Activated CD8-positive, alpha-beta T cell treated with anti-CD3 and anti-CD28 coated beads for 36 hours (primary cell): Measurements from ENCODE around the gene DENND10. TPM values are rescaled to one million over a fixed set of nuclear protein-coding genes. Genes with fewer than 3 reads are reported as not detected.
"Not testable (repeated sequence)": the region's sequence is repeated elsewhere in the genome, so short reads cannot be mapped to it uniquely, and the experiment has no call there.

Experiments
- ATAC-seq: fragments of 200-7000 bp; cut with Tn5 transposase; one replicate; pipeline ENCODE4 v1.10.0; 2021; ENCODE audit warnings: mild to moderate bottlenecking, moderate library complexity
- CTCF ChIA-PET: fragments of 350-600 bp; sonication (Branson Sonifier 250); formaldehyde crosslinking; loops from one replicate; lab custom pipeline; 2021; ENCODE audit warnings: antibody characterized with exemption; lab: Charles Lee
- POLR2A ChIA-PET: fragments of 350-600 bp; sonication (Branson Sonifier 250); formaldehyde crosslinking; loops from one replicate; lab custom pipeline; 2021; ENCODE audit warnings: antibody characterized with exemption; lab: Charles Lee
- DNase-seq: peaks from one replicate; pipeline ENCODE4 v3.0.0-alpha.2; 2020
- H3K27ac Mint-ChIP-seq: one replicate; pipeline ENCODE4 v1.8.0; 2021; ENCODE audit warnings: mild to moderate bottlenecking, mixed read lengths
- H3K27me3 Mint-ChIP-seq: one replicate; pipeline ENCODE4 v1.8.0; 2021; ENCODE audit warnings: mixed read lengths
- H3K36me3 Mint-ChIP-seq: one replicate; pipeline ENCODE4 v1.8.0; 2021; ENCODE audit warnings: low read depth, mixed read lengths
- H3K4me1 Mint-ChIP-seq: one replicate; pipeline ENCODE4 v1.8.0; 2021; ENCODE audit warnings: low read depth, mixed read lengths
- H3K4me3 Mint-ChIP-seq: one replicate; pipeline ENCODE4 v1.8.0; 2021; ENCODE audit warnings: mild to moderate bottlenecking, moderate library complexity, mixed read lengths
- H3K9me3 Mint-ChIP-seq: one replicate; pipeline ENCODE4 v1.8.0; 2021; ENCODE audit warnings: mixed read lengths
- intact Hi-C: fragments of 100-400 bp; cut with micrococcal nuclease; formaldehyde crosslinking; loops from one replicate; pipeline ENCODE4 v1.10.0; 2022
- total RNA-seq, 2 experiments: library from RNA; stranded (reverse); gene quantifications; one replicate each; pipeline ENCODE4 v1.2.3, GENCODE V29; 2021
- TF ChIP-seq, protein P1 (sequence below): fragments of 200-600 bp; IDR thresholded peaks from one replicate; pipeline ENCODE4 v1.8.0; 2022; ENCODE audit warnings: antibody characterized with exemption, mild to moderate bottlenecking

Gene DENND10
- total RNA-seq, 2 experiments from 2014 or later = 16.9 to 18.6 TPM

DNA sequence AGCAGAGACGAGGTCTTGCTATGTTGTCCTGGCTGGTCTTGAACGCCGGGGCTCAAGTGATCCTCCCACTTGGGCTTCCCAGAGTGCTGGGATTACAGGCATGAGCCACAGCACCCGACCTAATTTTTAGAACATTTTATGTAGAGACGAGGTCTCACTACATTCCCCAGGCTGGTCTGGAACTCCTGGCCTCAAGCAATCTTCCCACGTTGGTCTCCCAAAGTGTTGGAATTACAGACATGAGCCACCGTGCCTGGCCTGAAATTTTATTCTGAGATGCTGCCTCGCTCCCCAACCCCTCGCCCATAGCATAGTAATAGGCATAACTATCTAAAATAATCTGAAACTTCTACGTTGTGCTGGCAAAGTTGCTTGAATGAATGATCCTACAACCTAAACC, 39.7 kb downstream of the DENND10 start:
- ATAC-seq (no peak), DNase-seq (no peak)
- H3K36me3 Mint-ChIP-seq = peaks cover 34% of the 10 kb centered on the region
- TF ChIP-seq, protein P1, sequence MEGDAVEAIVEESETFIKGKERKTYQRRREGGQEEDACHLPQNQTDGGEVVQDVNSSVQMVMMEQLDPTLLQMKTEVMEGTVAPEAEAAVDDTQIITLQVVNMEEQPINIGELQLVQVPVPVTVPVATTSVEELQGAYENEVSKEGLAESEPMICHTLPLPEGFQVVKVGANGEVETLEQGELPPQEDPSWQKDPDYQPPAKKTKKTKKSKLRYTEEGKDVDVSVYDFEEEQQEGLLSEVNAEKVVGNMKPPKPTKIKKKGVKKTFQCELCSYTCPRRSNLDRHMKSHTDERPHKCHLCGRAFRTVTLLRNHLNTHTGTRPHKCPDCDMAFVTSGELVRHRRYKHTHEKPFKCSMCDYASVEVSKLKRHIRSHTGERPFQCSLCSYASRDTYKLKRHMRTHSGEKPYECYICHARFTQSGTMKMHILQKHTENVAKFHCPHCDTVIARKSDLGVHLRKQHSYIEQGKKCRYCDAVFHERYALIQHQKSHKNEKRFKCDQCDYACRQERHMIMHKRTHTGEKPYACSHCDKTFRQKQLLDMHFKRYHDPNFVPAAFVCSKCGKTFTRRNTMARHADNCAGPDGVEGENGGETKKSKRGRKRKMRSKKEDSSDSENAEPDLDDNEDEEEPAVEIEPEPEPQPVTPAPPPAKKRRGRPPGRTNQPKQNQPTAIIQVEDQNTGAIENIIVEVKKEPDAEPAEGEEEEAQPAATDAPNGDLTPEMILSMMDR = no peak
- H3K4me3 Mint-ChIP-seq = no peak overlapping the region
- H3K27me3 Mint-ChIP-seq = no peaks in the 10 kb centered on the region
- H3K27ac Mint-ChIP-seq = no peak overlapping the region
- H3K4me1 Mint-ChIP-seq = peaks cover 5% of the 10 kb centered on the region
- no peaks in the 10 kb centered on the region for H3K9me3 Mint-ChIP-seq
- ChIA-PET POLR2A (no interaction called here), CTCF (no interaction called here)
- intact Hi-C loops = no loop called here

DNA sequence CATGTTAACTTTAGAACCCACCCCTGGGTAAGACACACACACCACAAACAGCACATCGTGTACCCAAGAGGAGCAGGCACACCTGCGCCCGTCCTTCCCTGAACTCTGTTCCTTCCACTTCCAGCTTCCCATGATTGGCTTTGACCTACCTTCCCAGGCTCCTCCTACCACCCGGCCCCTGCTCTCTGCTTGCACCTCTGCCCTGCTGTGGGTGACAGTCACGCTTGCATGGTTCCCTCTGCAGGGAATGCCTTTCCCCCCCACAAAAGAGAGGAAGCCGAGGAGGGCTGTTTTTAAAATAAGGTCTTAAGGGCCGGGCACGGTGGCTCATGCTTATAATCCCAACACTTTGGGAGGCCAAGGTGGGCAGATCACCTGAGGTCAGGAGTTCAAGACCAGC, 45.2 kb downstream of the DENND10 start:
- ATAC-seq (no peak), DNase-seq (no peak)
- Mint-ChIP-seq H3K4me3 (no peak overlapping the region), H3K4me1 (no peaks in the 10 kb centered on the region), H3K9me3 (no peaks in the 10 kb centered on the region), H3K27ac (no peak overlapping the region), H3K36me3 (peaks cover 36% of the 10 kb centered on the region), H3K27me3 (no peaks in the 10 kb centered on the region)
- intact Hi-C loops = no loop called here
- TF ChIP-seq, protein P1 = no peak
- ChIA-PET POLR2A (interaction anchor here (0.5 to 1.7 kb wide), 3 partner anchors 9 to 15 kb away, joined by 3 to 6 read pairs (median 4); no protein-coding TSS in a partner anchor), CTCF (no interaction called here)

DNA sequence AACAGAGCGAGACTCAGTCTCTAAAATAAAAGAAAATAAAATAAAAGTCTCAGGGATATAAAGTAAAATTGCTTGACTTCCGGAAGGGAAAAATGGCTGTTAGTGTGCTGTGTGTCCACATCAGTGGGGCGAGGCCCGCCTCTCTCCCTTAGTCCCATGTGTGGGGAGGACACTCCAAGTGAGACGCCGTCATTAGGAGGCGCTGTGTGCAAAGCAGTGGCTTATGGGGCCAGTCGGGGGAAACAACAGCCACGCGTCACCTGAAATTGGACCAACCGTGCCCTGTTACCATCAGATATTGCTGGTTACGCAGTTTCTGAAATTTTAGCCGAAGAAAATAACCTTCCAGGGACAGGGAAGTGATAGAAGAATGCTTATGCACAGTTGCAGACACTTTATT, 45.8 kb downstream of the DENND10 start:
- Mint-ChIP-seq H3K9me3 (no peaks in the 10 kb centered on the region), H3K36me3 (peaks cover 41% of the 10 kb centered on the region), H3K4me3 (no peak overlapping the region), H3K27me3 (no peaks in the 10 kb centered on the region), H3K4me1 (no peaks in the 10 kb centered on the region), H3K27ac (no peak overlapping the region)
- TF ChIP-seq, protein P1 = no peak
- CTCF ChIA-PET = no interaction called here
- intact Hi-C loops = no loop called here
- ATAC-seq (no peak), DNase-seq (no peak)
- POLR2A ChIA-PET = interaction anchor here (1.2 kb wide), 1 partner anchor 15 kb away, joined by 4 read pairs; no protein-coding TSS in a partner anchor

DNA sequence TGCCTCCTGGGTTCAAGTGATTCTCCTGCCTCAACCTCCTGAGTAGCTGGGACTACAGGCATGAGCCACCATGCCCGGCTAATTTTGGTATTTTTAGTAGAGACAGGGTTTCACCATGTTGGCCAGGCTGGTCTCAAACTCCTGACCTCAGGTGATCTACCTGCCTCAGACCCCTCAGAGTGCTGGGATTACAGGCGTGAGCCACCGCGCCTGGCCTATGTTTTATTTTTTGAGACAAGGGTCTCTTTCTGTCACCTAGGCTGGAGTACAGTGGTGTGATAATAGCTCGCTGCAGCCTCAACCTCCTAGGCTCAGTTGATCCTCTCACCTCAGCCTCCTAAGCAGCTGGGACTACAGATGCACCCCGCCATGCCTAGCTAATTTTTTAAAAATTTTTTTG, 47.7 kb downstream of the DENND10 start:
- intact Hi-C loops, DNase-seq, H3K9me3 Mint-ChIP-seq, H3K27me3 Mint-ChIP-seq, ATAC-seq, H3K4me3 Mint-ChIP-seq, H3K27ac Mint-ChIP-seq, H3K4me1 Mint-ChIP-seq: not testable (repeated sequence)
- ChIA-PET CTCF (interaction anchor here (2.1 kb wide), 1 partner anchor 12 kb away, joined by 6 read pairs; no protein-coding TSS in a partner anchor), POLR2A (interaction anchor here (0.6 to 3.1 kb wide), 2 partner anchors 13 to 20 kb away, joined by 3 to 14 read pairs; partner anchors contain the start of gene SFXN4)
- H3K36me3 Mint-ChIP-seq = peaks cover 49% of the 10 kb centered on the region

DNA sequence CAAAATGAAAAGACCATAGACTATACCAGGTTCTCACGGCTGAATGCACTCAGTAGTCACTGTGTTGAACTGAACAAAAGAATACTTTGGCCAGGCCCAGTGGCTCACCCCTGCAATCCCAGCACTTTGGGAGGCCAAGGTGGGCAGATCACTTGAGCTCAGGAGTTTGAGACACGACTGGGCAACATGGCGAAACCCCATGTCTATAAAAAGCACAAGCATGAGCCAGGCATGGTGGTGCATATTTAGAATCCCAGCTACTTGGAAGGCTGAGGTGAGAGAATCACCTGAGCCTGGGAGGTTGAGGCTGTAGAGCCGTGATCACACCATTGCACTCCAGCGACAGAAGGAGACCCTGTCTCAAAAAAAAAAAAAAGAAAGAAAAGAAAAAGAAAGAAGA, 49.1 kb downstream of the DENND10 start:
- peaks cover 54% of the 10 kb centered on the region for H3K36me3 Mint-ChIP-seq
- ChIA-PET POLR2A (interaction anchor here (0.7 to 3.1 kb wide), 4 partner anchors 8 to 568 kb away, joined by 3 to 14 read pairs (median 4); partner anchors contain the start of gene SFXN4), CTCF (interaction anchor here (0.7 to 2.1 kb wide), 3 partner anchors 7 to 47 kb away, joined by 3 to 6 read pairs (median 3); no protein-coding TSS in a partner anchor)

More for the DNA sequence above, 49.1 kb downstream of the DENND10 start:
- no peak for ATAC-seq
- Mint-ChIP-seq H3K4me3 (no peak overlapping the region), H3K27me3 (no peaks in the 10 kb centered on the region), H3K27ac (no peak overlapping the region), H3K9me3 (no peaks in the 10 kb centered on the region), H3K4me1 (no peaks in the 10 kb centered on the region)
- intact Hi-C loops = no loop called here
- DNase-seq = no peak
- TF ChIP-seq, protein P1 = no peak
